CD14-positive monocyte (primary cell): ENCODE measurements around the gene RGS2. TPM values are rescaled to one million over a fixed set of nuclear protein-coding genes. Genes with fewer than 3 reads are reported as not detected.

ENCODE experiments used
- DNase-seq, 3 donors: peaks; one replicate each; pipeline ENCODE4 v3.0.0-alpha.2; 2011 to 2022
- H2AFZ ChIP-seq: 2 replicates; pipeline ENCODE4 v1.6.0; 2012; ENCODE audit warnings: mild to moderate bottlenecking, low read depth, low read length, inconsistent platforms; ENCODE audit not compliant: insufficient read depth, poor library complexity, severe bottlenecking
- H3K27ac ChIP-seq, 2 donors: 1 replicate in 1 of 2; 2 replicates in 1 of 2; pipeline ENCODE4 v1.5.1; 2012 to 2013; ENCODE audit warnings: low read length in 2 of 2, control low read depth in 1 of 2, inconsistent platforms in 1 of 2, low read depth in 1 of 2, mild to moderate bottlenecking in 1 of 2
- H3K27me3 ChIP-seq, 2 donors: one replicate each; pipeline versions ENCODE4 v1.6.0 to v1.6.1; 2011 to 2013; ENCODE audit warnings: low read length in 2 of 2; ENCODE audit not compliant: control insufficient read depth in 2 of 2, insufficient read depth in 2 of 2
- H3K36me3 ChIP-seq, 2 donors: replicated peaks in 1 of 2; 1 replicate in 1 of 2; 2 replicates in 1 of 2; pipeline versions ENCODE4 v1.5.1 to v1.6.1; 2012 to 2013; ENCODE audit warnings: low read length in 2 of 2, control low read depth in 1 of 2, inconsistent platforms in 1 of 2, mild to moderate bottlenecking in 1 of 2; ENCODE audit not compliant: insufficient read depth in 2 of 2, control insufficient read depth in 1 of 2
- H3K4me1 ChIP-seq, 2 donors: 1 replicate in 1 of 2; 2 replicates in 1 of 2; pipeline versions ENCODE4 v1.5.1 to v1.6.1; 2012 to 2013; ENCODE audit warnings: low read length in 2 of 2, control low read depth in 1 of 2, inconsistent platforms in 1 of 2, mild to moderate bottlenecking in 1 of 2, moderate library complexity in 1 of 2; ENCODE audit not compliant: insufficient read depth in 2 of 2, control insufficient read depth in 1 of 2
- H3K4me2 ChIP-seq: replicated peaks from 2 replicates; pipeline ENCODE3; 2012; ENCODE audit warnings: low read length, moderate library complexity, mild to moderate bottlenecking; ENCODE audit not compliant: poor library complexity, severe bottlenecking; ENCODE audit errors: extremely low read depth
- H3K4me3 ChIP-seq, 3 experiments: fragments of 200-600 bp in 1 of 3; sonication (generic) in 1 of 3; replicated peaks in 1 of 3; 1 replicate in 2 of 3; 2 replicates in 1 of 3; pipeline ENCODE4 v1.5.1; 2011 to 2013; ENCODE audit warnings: low read length in 3 of 3, mild to moderate bottlenecking in 3 of 3, control low read depth in 2 of 3, low read depth in 2 of 3, inconsistent platforms in 1 of 3, moderate library complexity in 1 of 3
- H3K79me2 ChIP-seq: 2 replicates; pipeline ENCODE4 v1.6.0; 2012; ENCODE audit warnings: mild to moderate bottlenecking, control low read depth, inconsistent platforms, low read length, moderate library complexity; ENCODE audit not compliant: insufficient read depth
- H3K9ac ChIP-seq: 2 replicates; pipeline ENCODE4 v1.6.0; 2017; ENCODE audit warnings: low read length, mild to moderate bottlenecking; ENCODE audit not compliant: insufficient read depth, poor library complexity, severe bottlenecking
- H3K9me3 ChIP-seq, 2 donors: replicated peaks in 1 of 2; 1 replicate in 1 of 2; 2 replicates in 1 of 2; pipeline versions ENCODE4 v1.5.1 to v1.6.1; 2012 to 2013; ENCODE audit warnings: low read length in 2 of 2, control low read depth in 1 of 2; ENCODE audit not compliant: control insufficient read depth in 1 of 2, insufficient read depth in 1 of 2
- H4K20me1 ChIP-seq: 2 replicates; pipeline ENCODE4 v1.6.0; 2012; ENCODE audit warnings: mild to moderate bottlenecking, low read length, control low read depth, moderate library complexity; ENCODE audit not compliant: insufficient read depth
- H3K27ac Mint-ChIP-seq, 7 donors: one replicate each; pipeline ENCODE4 v1.8.0; 2020; ENCODE audit warnings: mild to moderate bottlenecking in 7 of 7, mixed read lengths in 7 of 7, moderate library complexity in 6 of 7, inconsistent platforms in 2 of 7
- H3K27me3 Mint-ChIP-seq, 3 donors: one replicate each; pipeline ENCODE4 v1.8.0; 2021 to 2022; ENCODE audit warnings: low read depth in 3 of 3, mild to moderate bottlenecking in 3 of 3, mixed read lengths in 3 of 3, moderate library complexity in 3 of 3, inconsistent platforms in 1 of 3
- H3K36me3 Mint-ChIP-seq, 2 donors: one replicate each; pipeline ENCODE4 v1.8.0; 2020; ENCODE audit warnings: mixed read lengths in 2 of 2, inconsistent platforms in 1 of 2, mild to moderate bottlenecking in 1 of 2
- H3K4me1 Mint-ChIP-seq: one replicate; pipeline ENCODE4 v1.8.0; 2020; ENCODE audit warnings: mild to moderate bottlenecking, mixed read lengths
- H3K4me3 Mint-ChIP-seq, 2 donors: one replicate each; pipeline ENCODE4 v1.8.0; 2020; ENCODE audit warnings: mild to moderate bottlenecking in 2 of 2, mixed read lengths in 2 of 2, moderate library complexity in 1 of 2
- H3K9me3 Mint-ChIP-seq, 7 donors: one replicate each; pipeline ENCODE4 v1.8.0; 2020 to 2022; ENCODE audit warnings: mixed read lengths in 7 of 7, mild to moderate bottlenecking in 6 of 7, moderate library complexity in 6 of 7, inconsistent platforms in 2 of 7
- WGBS: methylation state at CpG from one replicate; pipeline ENCODE4 v1.1.5; 2013; ENCODE audit warnings: missing lambda C conversion rate; ENCODE audit not compliant: insufficient coverage; 5-methylcytosine and 5-hydroxymethylcytosine counted together
- intact Hi-C, 2 donors: fragments of 100-400 bp; cut with micrococcal nuclease; formaldehyde crosslinking; loops; one replicate each; pipeline versions ENCODE4 v1.15.0 to v1.15.1; 2023
- polyA plus RNA-seq, 3 donors: library from polyadenylated mRNA; depleted of rRNA in 1 of 3; unstranded in 2 of 3; stranded (reverse) in 1 of 3; fragments of 300-500 nt in 2 of 3; fragments of >200 nt in 1 of 3; fragmentation: Illumina TruSeq in 2 of 3; gene quantifications; 1 replicate in 2 of 3; 2 replicates in 1 of 3; pipeline ENCODE4 v1.2.3, GENCODE V29; 2012 to 2021
- TF ChIP-seq, protein P1 (sequence below): fragments of 200-600 bp; IDR thresholded peaks from one replicate; pipeline ENCODE4 v1.8.0; 2022; ENCODE audit warnings: antibody characterized with exemption, mild to moderate bottlenecking

Gene RGS2
- polyA plus RNA-seq, 3 donors = 974 to 3,307 (median 1,708) TPM

DNA sequence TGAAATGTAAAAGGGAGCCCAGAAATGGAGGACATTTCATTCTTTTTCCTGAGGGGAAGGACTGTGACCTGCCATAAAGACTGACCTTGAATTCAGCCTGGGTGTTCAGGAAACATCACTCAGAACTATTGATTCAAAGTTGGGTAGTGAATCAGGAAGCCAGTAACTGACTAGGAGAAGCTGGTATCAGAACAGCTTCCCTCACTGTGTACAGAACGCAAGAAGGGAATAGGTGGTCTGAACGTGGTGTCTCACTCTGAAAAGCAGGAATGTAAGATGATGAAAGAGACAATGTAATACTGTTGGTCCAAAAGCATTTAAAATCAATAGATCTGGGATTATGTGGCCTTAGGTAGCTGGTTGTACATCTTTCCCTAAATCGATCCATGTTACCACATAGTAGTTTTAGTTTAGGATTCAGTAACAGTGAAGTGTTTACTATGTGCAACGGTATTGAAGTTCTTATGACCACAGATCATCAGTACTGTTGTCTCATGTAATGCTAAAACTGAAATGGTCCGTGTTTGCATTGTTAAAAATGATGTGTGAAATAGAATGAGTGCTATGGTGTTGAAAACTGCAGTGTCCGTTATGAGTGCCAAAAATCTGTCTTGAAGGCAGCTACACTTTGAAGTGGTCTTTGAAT lies 2.9 kb downstream of the RGS2 start:
- Histone ChIP-seq H4K20me1 (peaks cover 44% of the 10 kb centered on the region), H3K36me3 (peaks cover 27 to 30% of the 10 kb centered on the region in 2 donors), H2AFZ (no peak overlapping the region), H3K9me3 (no peaks in the 10 kb centered on the region), H3K4me3 (peak overlapping the region; percentile 90 to 100 (median 99)), H3K4me2 (peak overlapping the region; percentile 90), H3K9ac (peak overlapping the region; percentile 86), H3K79me2 (peaks cover 42% of the 10 kb centered on the region), H3K4me1 (peaks cover 43 to 53% of the 10 kb centered on the region in 2 donors), H3K27me3 (no peaks in the 10 kb centered on the region), H3K27ac (peak overlapping the region in 1 of 2 donors; percentile 93)
- TF ChIP-seq, protein P1, sequence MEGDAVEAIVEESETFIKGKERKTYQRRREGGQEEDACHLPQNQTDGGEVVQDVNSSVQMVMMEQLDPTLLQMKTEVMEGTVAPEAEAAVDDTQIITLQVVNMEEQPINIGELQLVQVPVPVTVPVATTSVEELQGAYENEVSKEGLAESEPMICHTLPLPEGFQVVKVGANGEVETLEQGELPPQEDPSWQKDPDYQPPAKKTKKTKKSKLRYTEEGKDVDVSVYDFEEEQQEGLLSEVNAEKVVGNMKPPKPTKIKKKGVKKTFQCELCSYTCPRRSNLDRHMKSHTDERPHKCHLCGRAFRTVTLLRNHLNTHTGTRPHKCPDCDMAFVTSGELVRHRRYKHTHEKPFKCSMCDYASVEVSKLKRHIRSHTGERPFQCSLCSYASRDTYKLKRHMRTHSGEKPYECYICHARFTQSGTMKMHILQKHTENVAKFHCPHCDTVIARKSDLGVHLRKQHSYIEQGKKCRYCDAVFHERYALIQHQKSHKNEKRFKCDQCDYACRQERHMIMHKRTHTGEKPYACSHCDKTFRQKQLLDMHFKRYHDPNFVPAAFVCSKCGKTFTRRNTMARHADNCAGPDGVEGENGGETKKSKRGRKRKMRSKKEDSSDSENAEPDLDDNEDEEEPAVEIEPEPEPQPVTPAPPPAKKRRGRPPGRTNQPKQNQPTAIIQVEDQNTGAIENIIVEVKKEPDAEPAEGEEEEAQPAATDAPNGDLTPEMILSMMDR = no peak
- Mint-ChIP-seq H3K9me3 (peaks cover 0 to 12% (median 6%) of the 10 kb centered on the region in 7 donors), H3K4me1 (peaks cover 71% of the 10 kb centered on the region), H3K4me3 (peak overlapping the region; percentile 98 to 100), H3K27ac (peak overlapping the region; percentile 87 to 100 (median 99)), H3K36me3 (peaks cover 32 to 38% of the 10 kb centered on the region in 2 donors), H3K27me3 (peaks cover 0 to 15% (median 0%) of the 10 kb centered on the region in 3 donors)
- 81% methylated on average over 3 of the region's 6 CpGs for WGBS
- DNase-seq = no peak
- intact Hi-C loops = loop anchor here (2.0 to 5.0 kb wide), 3 partner anchors 61 to 141 kb away; no protein-coding TSS in a partner anchor

GRCh38 chr1:192812420-192813209 lies 3.8 kb downstream of the RGS2 start:
- intact Hi-C loops = loop anchor here (5.0 kb wide), 2 partner anchors 65 to 140 kb away; no protein-coding TSS in a partner anchor
- H3K36me3 Mint-ChIP-seq = peaks cover 32 to 38% of the 10 kb centered on the region in 2 donors
- Histone ChIP-seq H3K27ac (peak overlapping the region in 1 of 2 donors; percentile 93), H3K9ac (no peak overlapping the region), H3K4me1 (peaks cover 38 to 51% of the 10 kb centered on the region in 2 donors), H3K27me3 (no peaks in the 10 kb centered on the region), H2AFZ (no peak overlapping the region), H3K9me3 (no peaks in the 10 kb centered on the region), H3K4me2 (peak overlapping the region; percentile 90), H3K36me3 (peaks cover 27 to 30% of the 10 kb centered on the region in 2 donors), H3K79me2 (peaks cover 42% of the 10 kb centered on the region), H4K20me1 (peaks cover 44% of the 10 kb centered on the region), H3K4me3 (peak overlapping the region; percentile 90 to 100 (median 99))
- peaks cover 71% of the 10 kb centered on the region for H3K4me1 Mint-ChIP-seq
- TF ChIP-seq, protein P1 = no peak
- no CpG with 5 or more reads among the region's 3 CpGs for WGBS
- H3K27ac Mint-ChIP-seq = peak overlapping the region; percentile 72 to 100 (median 97)
- DNase-seq = no peak
- H3K27me3 Mint-ChIP-seq = peaks cover 0 to 15% (median 0%) of the 10 kb centered on the region in 3 donors
- peak overlapping the region in 1 of 2 donors; percentile 63 for H3K4me3 Mint-ChIP-seq
- H3K9me3 Mint-ChIP-seq = peaks cover 0 to 12% (median 6%) of the 10 kb centered on the region in 7 donors
